Central memory CD8-positive, alpha-beta T cell (primary cell): ENCODE measurements around the gene IFITM2.

Experiments used
- ATAC-seq: fragments of 150-1000 bp; cut with Tn5 transposase; replicated peaks from 2 replicates; pipeline ENCODE4 v1.10.0; 2022; ENCODE audit warnings: mild to moderate bottlenecking, moderate FRiP score, moderate number of reproducible peaks; ENCODE audit not compliant: poor library complexity, severe bottlenecking; ENCODE audit errors: extremely low read depth
- DNase-seq, 2 donors: peaks; one replicate each; pipeline ENCODE4 v3.0.0; 2021; ENCODE audit warnings: low spot score in 2 of 2
- H3K27ac Mint-ChIP-seq: one replicate; pipeline ENCODE4 v1.8.0; 2022; ENCODE audit warnings: low read depth, mild to moderate bottlenecking, moderate library complexity, mixed read lengths
- H3K27me3 Mint-ChIP-seq: one replicate; pipeline ENCODE4 v1.8.0; 2022; ENCODE audit warnings: mixed read lengths
- H3K36me3 Mint-ChIP-seq: one replicate; pipeline ENCODE4 v1.8.0; 2022; ENCODE audit warnings: mild to moderate bottlenecking, moderate library complexity, mixed read lengths; ENCODE audit not compliant: insufficient read depth
- H3K4me1 Mint-ChIP-seq: one replicate; pipeline ENCODE4 v1.8.0; 2022; ENCODE audit warnings: mixed read lengths
- H3K4me3 Mint-ChIP-seq: one replicate; pipeline ENCODE4 v1.8.0; 2022; ENCODE audit warnings: mild to moderate bottlenecking, moderate library complexity, mixed read lengths
- H3K9me3 Mint-ChIP-seq: one replicate; pipeline ENCODE4 v1.8.0; 2022; ENCODE audit warnings: mixed read lengths

Gene IFITM2

GRCh38 chr11:357582-357981 is 50.0 kb downstream of the IFITM2 start:
- no peak for DNase-seq
- ATAC-seq: no peak
- Mint-ChIP-seq H3K4me3 (no peak overlapping the region), H3K27ac (no peak overlapping the region), H3K27me3 (no peaks in the 10 kb centered on the region), H3K4me1 (peaks cover 23% of the 10 kb centered on the region), H3K36me3 (peaks cover 4% of the 10 kb centered on the region), H3K9me3 (no peaks in the 10 kb centered on the region)

- Mint-ChIP-seq H3K36me3 (peaks cover 4% of the 10 kb centered on the region), H3K27ac (no peak overlapping the region), H3K9me3 (no peaks in the 10 kb centered on the region), H3K4me1 (peaks cover 17% of the 10 kb centered on the region), H3K4me3 (no peak overlapping the region), H3K27me3 (no peaks in the 10 kb centered on the region)
- DNase-seq (no peak), ATAC-seq (no peak)
Observed at GRCh38 chr11:358129-358800, 50.6 kb downstream of the IFITM2 start.
